HepG2 (cell line): ENCODE data around the gene CRTAC1. TPM values are rescaled to one million over a fixed set of nuclear protein-coding genes. Genes with fewer than 3 reads are reported as not detected.

Experiments
- ASH2L ChIP-seq: fragments of 300-600, 200-600 bp; sonication (generic); IDR thresholded peaks from 2 replicates; pipeline ENCODE4 v1.7.0; 2017; ENCODE audit warnings: low read depth, mild to moderate bottlenecking, moderate library complexity, mixed read lengths, low read length; ENCODE audit not compliant: insufficient read length
- BORCS8-MEF2B ChIP-seq: sonication (generic); formaldehyde crosslinking; IDR thresholded peaks from 2 replicates; pipeline ENCODE4 v1.8.0; 2022; ENCODE audit warnings: mild to moderate bottlenecking, missing genetic modification reagents
- HDAC2 ChIP-seq: sonication (generic); formaldehyde crosslinking; IDR thresholded peaks from 2 replicates; pipeline ENCODE4 v1.4.0; 2020; ENCODE audit warnings: missing genetic modification reagents
- MATR3 ChIP-seq: sonication (generic); formaldehyde crosslinking; IDR thresholded peaks from 2 replicates; pipeline ENCODE4 v1.4.0; 2020; ENCODE audit warnings: missing genetic modification reagents
- MBNL3 ChIP-seq: fragments of 250-450 bp; sonication (Bioruptor Pico); conservative IDR thresholded peaks from 2 replicates; pipeline ENCODE4 v1.8.0; 2022; ENCODE audit warnings: mild to moderate bottlenecking, inconsistent platforms
- MIER3 ChIP-seq: IDR thresholded peaks from 2 replicates; pipeline ENCODE4 v1.6.1; 2016; ENCODE audit warnings: missing compliant biosample characterization, borderline replicate concordance
- NFE2L1 ChIP-seq: sonication (generic); formaldehyde crosslinking; IDR thresholded peaks from 2 replicates; pipeline ENCODE4 v1.4.0; 2020; ENCODE audit warnings: missing genetic modification reagents, mild to moderate bottlenecking, borderline replicate concordance
- POGZ ChIP-seq: sonication (generic); formaldehyde crosslinking; IDR thresholded peaks from 2 replicates; pipeline ENCODE4 v1.4.0; 2020; ENCODE audit warnings: mild to moderate bottlenecking, missing genetic modification reagents
- POLR2A ChIP-seq, 2 experiments: IDR thresholded peaks; 2 replicates each; pipeline ENCODE4 v1.6.1; 2011; ENCODE audit warnings: low read depth in 2 of 2, low read length in 2 of 2, mild to moderate bottlenecking in 1 of 2, moderate library complexity in 1 of 2; ENCODE audit not compliant: insufficient read depth in 1 of 2
- RBM39 ChIP-seq: fragments of 200-400 bp; formaldehyde crosslinking; IDR thresholded peaks from one replicate; pipeline ENCODE4 v1.6.1; 2018; ENCODE audit warnings: antibody characterized with exemption, mild to moderate bottlenecking, low read depth, low read length; ENCODE audit not compliant: poor library complexity, severe bottlenecking
- SOX13 ChIP-seq, 3 experiments: fragments of 450-650 bp in 1 of 3; sonication (generic) in 1 of 3; formaldehyde crosslinking in 1 of 3; IDR thresholded peaks in 2 of 3; conservative IDR thresholded peaks in 1 of 3; 2 replicates each; pipeline versions ENCODE4 v1.5.0 to v1.6.1; 2016 to 2020; ENCODE audit warnings: antibody characterized with exemption in 1 of 3, mild to moderate bottlenecking in 1 of 3, missing compliant biosample characterization in 1 of 3, missing genetic modification reagents in 1 of 3, moderate library complexity in 1 of 3
- TAF1 ChIP-seq: sonication (generic); formaldehyde crosslinking; IDR thresholded peaks from 2 replicates; pipeline ENCODE4 v1.4.0; 2020; ENCODE audit warnings: missing genetic modification reagents
- TBX2 ChIP-seq: sonication (generic); formaldehyde crosslinking; IDR thresholded peaks from 2 replicates; pipeline ENCODE4 v1.5.0; 2020; ENCODE audit warnings: missing genetic modification reagents, mild to moderate bottlenecking, borderline replicate concordance
- WIZ ChIP-seq: sonication (generic); formaldehyde crosslinking; IDR thresholded peaks from 2 replicates; pipeline ENCODE4 v1.5.1; 2020; ENCODE audit warnings: mild to moderate bottlenecking, missing genetic modification reagents
- YY1 ChIP-seq: IDR thresholded peaks from 2 replicates; pipeline ENCODE4 v1.6.1; 2011; ENCODE audit warnings: low read length, low read depth, moderate library complexity, mild to moderate bottlenecking; ENCODE audit not compliant: insufficient read depth, insufficient replicate concordance
- ZFP36 ChIP-seq: fragments of 150-350 bp; IDR thresholded peaks from 2 replicates; pipeline ENCODE4 v1.6.1; 2018; ENCODE audit warnings: borderline replicate concordance, low read length, low read depth; ENCODE audit not compliant: partially characterized antibody
- ZFP41 ChIP-seq: sonication (generic); formaldehyde crosslinking; IDR thresholded peaks from 2 replicates; pipeline ENCODE4 v1.4.0; 2020; ENCODE audit warnings: mild to moderate bottlenecking, missing genetic modification reagents, borderline replicate concordance
- ZFY ChIP-seq: sonication (generic); formaldehyde crosslinking; IDR thresholded peaks from 2 replicates; pipeline ENCODE4 v1.4.0; 2020; ENCODE audit warnings: missing genetic modification reagents
- ZNF839 ChIP-seq: sonication (generic); formaldehyde crosslinking; IDR thresholded peaks from 2 replicates; pipeline ENCODE4 v1.4.0; 2020; ENCODE audit warnings: missing genetic modification reagents, mild to moderate bottlenecking, borderline replicate concordance
- polyA plus RNA-seq, 8 experiments: library from polyadenylated mRNA; depleted of rRNA in 3 of 8; stranded (reverse) in 7 of 8; unstranded in 1 of 8; fragments of >200 nt; fragmentation: Illumina TruSeq in 4 of 8; extraction: Trizol in 4 of 8; gene quantifications; 2 replicates each; pipeline versions ENCODE4 v1.2.1 to v1.2.3, GENCODE V29; 2011 to 2016; ENCODE audit warnings: low read depth in 4 of 8, missing spikeins in 1 of 8, mixed read lengths in 1 of 8; ENCODE audit not compliant: insufficient read depth in 1 of 8
- total RNA-seq, 5 experiments: library from RNA; depleted of rRNA; stranded (reverse); fragments of >200 nt; fragmentation: Illumina TruSeq; extraction: Trizol; gene quantifications; 2 replicates each; pipeline ENCODE4 v1.2.3, GENCODE V29; 2016; ENCODE audit warnings: low read depth in 1 of 5
- TF ChIP-seq, protein P1 (sequence below): sonication (generic); formaldehyde crosslinking; IDR thresholded peaks from 2 replicates; pipeline ENCODE4 v1.4.0; 2020; ENCODE audit warnings: missing genetic modification reagents, borderline replicate concordance
- TF ChIP-seq, protein P2 (sequence below): IDR thresholded peaks from 2 replicates; pipeline ENCODE4 v1.6.1; 2016; ENCODE audit warnings: missing genetic modification reagents, missing compliant biosample characterization
- TF ChIP-seq, protein P3 (sequence below): sonication (generic); formaldehyde crosslinking; IDR thresholded peaks from 2 replicates; pipeline ENCODE4 v1.4.0; 2020; ENCODE audit warnings: missing genetic modification reagents, borderline replicate concordance

The CRTAC1 gene
- total and polyA plus RNA-seq, 2 of the 13 experiments (the other 11 are each of a cell fraction or from before 2014, with no cell fraction given) = not detected

DNA sequence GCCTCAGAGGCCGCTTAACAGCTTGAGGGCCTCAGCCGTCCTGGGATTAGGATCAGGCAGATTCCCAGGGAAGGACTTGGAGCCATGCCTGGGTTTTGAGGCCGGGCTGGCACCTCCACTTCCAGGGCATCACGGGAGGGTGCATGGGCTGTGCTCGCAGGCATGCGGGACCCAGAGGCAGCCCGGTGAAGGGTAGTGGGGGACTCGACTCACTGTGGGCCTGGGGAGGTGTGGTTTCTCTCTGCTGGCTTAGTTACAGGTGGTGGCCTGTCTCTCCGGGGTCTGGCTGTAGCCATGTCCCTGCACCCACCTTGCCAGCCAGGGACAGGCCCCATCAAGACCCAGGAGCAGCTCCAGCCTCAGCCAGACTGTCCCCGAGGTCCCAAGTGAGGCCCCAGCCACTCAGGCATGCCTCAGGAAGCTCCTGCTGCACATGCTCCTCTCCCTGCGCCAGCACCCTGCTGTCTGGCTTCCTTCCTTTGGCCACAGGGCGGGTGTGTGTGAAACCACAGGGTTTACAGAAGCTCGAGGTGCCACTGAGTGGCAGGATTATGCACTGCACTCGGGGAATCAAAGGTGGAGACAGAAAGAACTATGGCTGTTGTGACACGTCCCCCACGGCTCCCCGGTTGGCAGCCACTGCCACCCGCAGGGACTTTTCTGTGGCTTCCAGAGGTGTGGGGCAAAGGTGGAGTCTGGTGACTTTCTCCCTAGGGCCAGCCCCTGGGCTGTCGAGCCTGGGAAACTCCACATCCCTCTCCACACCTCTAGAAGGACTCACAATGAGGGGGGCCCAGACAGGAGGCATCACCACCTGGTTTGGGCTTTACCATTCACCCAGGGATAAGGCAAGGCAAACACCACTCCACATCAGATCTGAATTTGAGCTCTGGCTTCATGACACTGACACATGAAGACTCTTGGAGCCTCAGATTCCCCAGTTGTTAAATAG is 161.1 kb downstream of the CRTAC1 start (continued):
- TF ChIP-seq, protein P1, sequence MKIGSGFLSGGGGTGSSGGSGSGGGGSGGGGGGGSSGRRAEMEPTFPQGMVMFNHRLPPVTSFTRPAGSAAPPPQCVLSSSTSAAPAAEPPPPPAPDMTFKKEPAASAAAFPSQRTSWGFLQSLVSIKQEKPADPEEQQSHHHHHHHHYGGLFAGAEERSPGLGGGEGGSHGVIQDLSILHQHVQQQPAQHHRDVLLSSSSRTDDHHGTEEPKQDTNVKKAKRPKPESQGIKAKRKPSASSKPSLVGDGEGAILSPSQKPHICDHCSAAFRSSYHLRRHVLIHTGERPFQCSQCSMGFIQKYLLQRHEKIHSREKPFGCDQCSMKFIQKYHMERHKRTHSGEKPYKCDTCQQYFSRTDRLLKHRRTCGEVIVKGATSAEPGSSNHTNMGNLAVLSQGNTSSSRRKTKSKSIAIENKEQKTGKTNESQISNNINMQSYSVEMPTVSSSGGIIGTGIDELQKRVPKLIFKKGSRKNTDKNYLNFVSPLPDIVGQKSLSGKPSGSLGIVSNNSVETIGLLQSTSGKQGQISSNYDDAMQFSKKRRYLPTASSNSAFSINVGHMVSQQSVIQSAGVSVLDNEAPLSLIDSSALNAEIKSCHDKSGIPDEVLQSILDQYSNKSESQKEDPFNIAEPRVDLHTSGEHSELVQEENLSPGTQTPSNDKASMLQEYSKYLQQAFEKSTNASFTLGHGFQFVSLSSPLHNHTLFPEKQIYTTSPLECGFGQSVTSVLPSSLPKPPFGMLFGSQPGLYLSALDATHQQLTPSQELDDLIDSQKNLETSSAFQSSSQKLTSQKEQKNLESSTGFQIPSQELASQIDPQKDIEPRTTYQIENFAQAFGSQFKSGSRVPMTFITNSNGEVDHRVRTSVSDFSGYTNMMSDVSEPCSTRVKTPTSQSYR = no peak
- 0 out of 2 replicates have a peak, but pooled peaks have one; percentile 43 for TF ChIP-seq BORCS8-MEF2B (CRISPR knock-in tag)
- peak; percentile 55; the same call in 1 of the 2 replicates for TF ChIP-seq POGZ (CRISPR knock-in tag)
- TF ChIP-seq HDAC2 = peak; percentile 45; the same call in 1 of the 2 replicates
- no peak for TF ChIP-seq RBM39
- TF ChIP-seq ZNF839 (CRISPR knock-in tag) = no peak
- TF ChIP-seq, protein P2, sequence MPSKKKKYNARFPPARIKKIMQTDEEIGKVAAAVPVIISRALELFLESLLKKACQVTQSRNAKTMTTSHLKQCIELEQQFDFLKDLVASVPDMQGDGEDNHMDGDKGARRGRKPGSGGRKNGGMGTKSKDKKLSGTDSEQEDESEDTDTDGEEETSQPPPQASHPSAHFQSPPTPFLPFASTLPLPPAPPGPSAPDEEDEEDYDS = no peak
- peak; percentile 8 for TF ChIP-seq YY1
- TF ChIP-seq ZFP36 = no peak
- TF ChIP-seq TBX2 (CRISPR knock-in tag) = peak; percentile 42; the same call in 1 of the 2 replicates
- 0 out of 2 replicates have a peak, but pooled peaks have one; percentile 19 for TF ChIP-seq MIER3 (CRISPR knock-in tag)
- TF ChIP-seq POLR2A (IDR thresholded peaks at IDR 0.05; ENCODE audit: insufficient read depth in 1 of 2, low read depth in 2 of 2, low read length in 2 of 2) = no peak
- TF ChIP-seq MATR3 (CRISPR knock-in tag) = no peak
- TF ChIP-seq, protein P3, sequence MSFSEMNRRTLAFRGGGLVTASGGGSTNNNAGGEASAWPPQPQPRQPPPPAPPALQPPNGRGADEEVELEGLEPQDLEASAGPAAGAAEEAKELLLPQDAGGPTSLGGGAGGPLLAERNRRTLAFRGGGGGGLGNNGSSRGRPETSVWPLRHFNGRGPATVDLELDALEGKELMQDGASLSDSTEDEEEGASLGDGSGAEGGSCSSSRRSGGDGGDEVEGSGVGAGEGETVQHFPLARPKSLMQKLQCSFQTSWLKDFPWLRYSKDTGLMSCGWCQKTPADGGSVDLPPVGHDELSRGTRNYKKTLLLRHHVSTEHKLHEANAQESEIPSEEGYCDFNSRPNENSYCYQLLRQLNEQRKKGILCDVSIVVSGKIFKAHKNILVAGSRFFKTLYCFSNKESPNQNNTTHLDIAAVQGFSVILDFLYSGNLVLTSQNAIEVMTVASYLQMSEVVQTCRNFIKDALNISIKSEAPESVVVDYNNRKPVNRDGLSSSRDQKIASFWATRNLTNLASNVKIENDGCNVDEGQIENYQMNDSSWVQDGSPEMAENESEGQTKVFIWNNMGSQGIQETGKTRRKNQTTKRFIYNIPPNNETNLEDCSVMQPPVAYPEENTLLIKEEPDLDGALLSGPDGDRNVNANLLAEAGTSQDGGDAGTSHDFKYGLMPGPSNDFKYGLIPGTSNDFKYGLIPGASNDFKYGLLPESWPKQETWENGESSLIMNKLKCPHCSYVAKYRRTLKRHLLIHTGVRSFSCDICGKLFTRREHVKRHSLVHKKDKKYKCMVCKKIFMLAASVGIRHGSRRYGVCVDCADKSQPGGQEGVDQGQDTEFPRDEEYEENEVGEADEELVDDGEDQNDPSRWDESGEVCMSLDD (CRISPR knock-in tag) = no peak
- TF ChIP-seq NFE2L1 (CRISPR knock-in tag) = no peak
- TF ChIP-seq ZFY (CRISPR knock-in tag) = peak; percentile 35; the same call in 1 of the 2 replicates
- TF ChIP-seq WIZ = no peak
- no peak for TF ChIP-seq MBNL3 (CRISPR knock-in tag)
- TF ChIP-seq ZFP41 (CRISPR knock-in tag) = 0 out of 2 replicates have a peak, but pooled peaks have one; percentile 36
- TF ChIP-seq ASH2L = no peak
- no peak for TF ChIP-seq TAF1
- no peak for TF ChIP-seq SOX13 (IDR thresholded peaks at IDR 0.05)
- 0 out of 4 replicates have a peak, but pooled peaks of 1 of the 2 experiments have one; percentile 8 for TF ChIP-seq SOX13 (CRISPR knock-in tag; conservative IDR thresholded peaks at IDR 0.05 in 1 of 2, IDR thresholded peaks at IDR 0.05 in 1 of 2)
